K562 (cell line): ENCODE results near the gene TMEM138. TPM values are rescaled to one million over a fixed set of nuclear protein-coding genes. Genes with fewer than 3 reads are reported as not detected.

Experiments
- ASH1L ChIP-seq: fragments of 450-650 bp; IDR thresholded peaks from 2 replicates; pipeline ENCODE4 v1.6.1; 2018; ENCODE audit warnings: borderline replicate concordance, mild to moderate bottlenecking, low read depth; ENCODE audit not compliant: partially characterized antibody
- BHLHE40 ChIP-seq: IDR thresholded peaks from 2 replicates; pipeline ENCODE4 v1.6.1; 2011; ENCODE audit warnings: low read length, improper control_type of control experiment
- CXXC5 ChIP-seq: fragments of 250-450 bp; sonication (Bioruptor Pico); IDR thresholded peaks from 2 replicates; pipeline ENCODE4 v1.8.0; 2022; ENCODE audit warnings: inconsistent platforms, mild to moderate bottlenecking, moderate library complexity
- FOXJ2 ChIP-seq: fragments of 200-800 bp; sonication (Bioruptor generic); IDR thresholded peaks from 2 replicates; pipeline ENCODE4 v1.6.1; 2016; ENCODE audit warnings: missing genetic modification characterization, missing compliant biosample characterization
- FOXO4 ChIP-seq: fragments of 450-650 bp; formaldehyde crosslinking; IDR thresholded peaks from 2 replicates; pipeline ENCODE4 v1.4.0; 2020; ENCODE audit warnings: mild to moderate bottlenecking, moderate library complexity
- GABPA ChIP-seq: fragments of 200-800 bp; sonication (Bioruptor generic); conservative IDR thresholded peaks from 2 replicates; pipeline ENCODE4 v1.6.1; 2016; ENCODE audit warnings: low read depth, missing genetic modification characterization, missing compliant biosample characterization
- JUND ChIP-seq, 2 experiments: IDR thresholded peaks; 2 replicates in 1 of 2; 3 replicates in 1 of 2; pipeline ENCODE4 v1.6.1; 2011; ENCODE audit warnings: borderline replicate concordance in 2 of 2, low read depth in 2 of 2, low read length in 2 of 2, improper control_type of control experiment in 1 of 2, missing biosample characterization in 1 of 2, missing genetic modification characterization in 1 of 2, missing genetic modification reagents in 1 of 2
- MAFG ChIP-seq: fragments of 450-650 bp; conservative IDR thresholded peaks from 2 replicates; pipeline ENCODE4 v1.6.1; 2016; ENCODE audit warnings: missing genetic modification characterization, missing compliant biosample characterization
- PCBP1 ChIP-seq: fragments of 200-400 bp; formaldehyde crosslinking; IDR thresholded peaks from 2 replicates; pipeline ENCODE4 v1.6.1; 2018; ENCODE audit warnings: mild to moderate bottlenecking, low read depth, low read length; ENCODE audit not compliant: poor library complexity, severe bottlenecking
- SMAD4 ChIP-seq: fragments of 250-450 bp; sonication (Bioruptor Pico); conservative IDR thresholded peaks from 2 replicates; pipeline ENCODE4 v1.8.0; 2021; ENCODE audit warnings: inconsistent platforms, mild to moderate bottlenecking, moderate library complexity
- SMARCC2 ChIP-seq: fragments of 450-650 bp; IDR thresholded peaks from 2 replicates; pipeline ENCODE4 v1.6.1; 2017; ENCODE audit warnings: antibody characterized with exemption, moderate library complexity, mild to moderate bottlenecking, low read depth
- UBTF ChIP-seq, 2 experiments: IDR thresholded peaks; 2 replicates each; pipeline ENCODE4 v1.6.1; 2012; ENCODE audit warnings: improper control_type of control experiment in 2 of 2, low read depth in 2 of 2, low read length in 2 of 2, borderline replicate concordance in 1 of 2
- ZBTB40 ChIP-seq, 2 experiments: fragments of 450-650 bp in 1 of 2; sonication (generic) in 1 of 2; formaldehyde crosslinking in 1 of 2; IDR thresholded peaks; 2 replicates each; pipeline versions ENCODE4 v1.7.1 to v1.9.0; 2016 to 2022; ENCODE audit warnings: inconsistent platforms in 1 of 2, mild to moderate bottlenecking in 1 of 2, missing genetic modification reagents in 1 of 2
- polyA plus RNA-seq, 8 experiments: library from polyadenylated mRNA; depleted of rRNA in 4 of 8; stranded (reverse) in 5 of 8; unstranded in 3 of 8; fragments of >200 nt; fragmentation: Nextera tagmentation in 2 of 8; fragmentation: Illumina TruSeq in 1 of 8; extraction: Ambion mirVana in 2 of 8; extraction: Trizol in 1 of 8; gene quantifications; 2 replicates each; pipeline versions ENCODE4 v1.2.1 to v1.2.3, GENCODE V29; 2011 to 2014; ENCODE audit warnings: inconsistent platforms in 1 of 8, missing spikeins in 1 of 8
- total RNA-seq, 7 experiments: library from RNA; depleted of rRNA in 6 of 7; stranded (reverse); fragments of >200 nt in 6 of 7; fragmentation: Illumina TruSeq in 2 of 7; extraction: Trizol in 2 of 7; gene quantifications; 2 replicates each; pipeline versions ENCODE4 v1.2.1 to v1.2.3, GENCODE V29; 2011 to 2021; ENCODE audit warnings: low replicate concordance in 1 of 7

TMEM138 gene
- total and polyA plus RNA-seq, 9 of the 15 experiments (the other 6 are each of a cell fraction or from before 2014, with no cell fraction given), result 23.2 to 168 (median 63.1) TPM

GRCh38 chr11:61347916-61348461 lies 14.2 kb upstream of the TMEM138 start (continued):
- TF ChIP-seq FOXO4 (CRISPR knock-in tag) (no peak), SMAD4 (0 out of 2 replicates have a peak, but pooled peaks have one; percentile 50), UBTF (IDR thresholded peaks at IDR 0.05; ENCODE audit: borderline replicate concordance in 1 of 2, low read depth in 2 of 2, low read length in 2 of 2) (no peak), ZBTB40 (IDR thresholded peaks at IDR 0.05) (no peak), ZBTB40 (CRISPR knock-in tag; IDR thresholded peaks at IDR 0.05) (no peak), BHLHE40 (peak; percentile 88), PCBP1 (no peak), JUND (IDR thresholded peaks at IDR 0.05; ENCODE audit: borderline replicate concordance, low read depth, low read length) (0 out of 2 replicates have a peak, but pooled peaks have one; percentile 14), JUND (tag; IDR thresholded peaks at IDR 0.05; ENCODE audit: borderline replicate concordance, low read depth, low read length) (no peak), GABPA (peak; percentile 45; the same call in 1 of the 2 replicates), ASH1L (no peak), SMARCC2 (no peak), FOXJ2 (no peak), CXXC5 (CRISPR knock-in tag) (peak; percentile 61), MAFG (no peak)
